Hematopoietic multipotent progenitor cell treated with erythropoietin and hydrocortisone succinate and interleukin-3 and kit ligand, for 6 days (in vitro differentiated cells): ENCODE results near the gene SIGLECL1.
A peak's percentile ranks its signal among the peaks of the same experiment; 100 is the strongest.

Experiments
- DNase-seq: peaks from one replicate; pipeline ENCODE4 v3.0.0-alpha.2; 2015

The SIGLECL1 gene

GRCh38 chr19:51297406-51297805 is 46.5 kb downstream of the SIGLECL1 start:
- DNase-seq, result no peak

GRCh38 chr19:51301266-51301665 is 50.4 kb downstream of the SIGLECL1 start:
- no peak for DNase-seq

- DNase-seq, result no peak
These were observed 54.6 kb downstream of the SIGLECL1 start for GRCh38 chr19:51305479-51305878.

DNA sequence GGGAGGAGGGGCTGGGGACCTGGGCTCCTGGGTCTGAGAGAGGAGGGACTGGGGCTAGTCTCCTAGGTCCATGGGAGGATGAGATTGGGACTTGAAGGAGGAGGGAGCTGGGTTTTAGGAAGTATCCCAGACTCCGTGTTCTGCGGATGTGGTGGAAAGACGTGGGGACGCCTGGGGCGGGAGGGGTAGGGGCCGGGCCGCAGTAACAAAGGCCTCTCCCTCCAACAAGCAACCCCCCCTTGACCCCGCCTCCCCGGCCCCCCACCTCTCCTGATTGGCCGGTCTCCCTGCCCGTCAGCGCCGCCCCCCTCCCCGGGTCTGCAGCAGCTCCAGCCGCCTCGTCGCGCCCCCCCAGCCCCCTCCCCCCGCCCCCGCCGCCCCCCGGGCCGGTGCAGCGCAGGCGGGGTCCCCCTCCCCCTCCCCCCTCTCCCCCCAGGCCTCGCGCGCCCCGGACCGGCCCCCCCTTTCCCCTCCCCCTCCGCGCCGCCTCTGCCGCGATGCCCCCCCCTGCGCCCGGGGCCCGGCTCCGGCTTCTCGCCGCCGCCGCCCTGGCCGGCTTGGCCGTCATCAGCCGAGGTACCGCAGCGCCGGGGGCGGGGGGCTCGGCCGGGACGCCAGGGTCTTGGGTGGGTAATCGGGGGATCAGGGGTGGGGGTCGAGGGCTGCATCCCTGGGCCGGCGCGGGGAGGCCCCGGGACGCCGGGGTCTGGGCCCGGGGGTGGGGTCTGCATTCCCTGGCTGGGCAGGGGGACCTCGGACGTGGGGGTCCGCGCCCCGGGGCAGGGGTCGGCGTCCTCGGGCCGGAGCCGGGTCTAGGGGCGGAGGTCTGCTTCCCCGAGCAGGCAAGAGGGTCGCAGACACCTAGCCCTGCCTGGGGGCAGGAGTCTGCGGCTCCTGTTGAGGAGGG is 60.7 kb downstream of the SIGLECL1 start, which contains the start of gene IGLON5:
Gene IGLON5 (plus strand): TSS at position 294 of the 907 bp plus-strand sequence. CDS start 204 bp downstream, at position 498.
- DNase-seq, result no peak

DNA sequence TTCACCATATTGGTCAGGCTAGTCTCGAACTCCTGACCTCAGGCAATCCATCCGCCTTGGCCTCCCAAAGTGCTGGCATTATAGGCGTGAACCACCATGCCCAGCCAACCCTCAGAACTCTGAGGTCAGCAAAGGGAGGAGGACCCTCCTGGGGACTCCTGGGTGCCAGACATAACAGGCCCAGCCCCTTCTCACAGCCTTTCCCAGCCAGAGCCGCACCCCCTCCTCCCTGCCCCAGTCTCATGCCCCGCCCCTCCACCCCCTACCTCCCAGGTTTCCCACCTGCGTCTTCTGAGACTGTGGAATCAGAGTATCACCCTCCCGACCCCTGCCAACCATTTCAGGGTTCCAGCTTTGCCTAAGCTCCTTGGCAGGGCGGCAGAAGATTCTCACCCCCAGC is 65.8 kb downstream of the SIGLECL1 start:
- no peak for DNase-seq

GRCh38 chr19:51317376-51317775 is 66.5 kb downstream of the SIGLECL1 start:
- DNase-seq, result peak; percentile 58

DNA sequence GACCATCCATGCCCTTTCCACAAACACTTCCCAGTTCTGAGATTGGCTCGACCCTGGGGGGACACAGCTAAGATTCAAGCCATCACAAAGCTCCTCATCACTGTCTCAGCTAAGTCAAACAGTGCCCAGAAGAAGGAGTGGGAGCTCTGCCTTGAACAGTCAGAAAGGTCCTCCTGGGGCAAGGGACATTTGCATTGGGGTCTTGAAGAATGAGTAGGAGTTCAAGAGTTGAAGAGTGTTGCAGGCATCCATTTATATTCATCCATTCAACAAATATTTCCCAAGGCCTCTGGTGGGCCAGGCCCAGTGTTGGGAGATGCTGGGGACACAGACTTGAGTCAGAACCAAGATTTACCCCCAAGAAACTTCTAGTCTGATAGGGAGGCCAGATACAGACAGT is 67.1 kb downstream of the SIGLECL1 start:
- no peak for DNase-seq
